SK-N-SH (cell line): Measurements from ENCODE around the gene PLVAP. TPM values are rescaled to one million over a fixed set of nuclear protein-coding genes. Genes with fewer than 3 reads are reported as not detected.

ENCODE experiments used
- CTCF ChIA-PET: fragments of 300-600, 350-600 bp; formaldehyde crosslinking; extraction: SDS; loops from one replicate; lab custom pipeline; 2021; lab: Yijun Ruan, JAX
- POLR2A ChIA-PET: fragments of 350-600 bp; sonication (Branson Sonifier 250); formaldehyde crosslinking; extraction: SDS; loops from one replicate; lab custom pipeline; 2020; ENCODE audit warnings: antibody characterized with exemption, inconsistent platforms; lab: Yijun Ruan, JAX
- DNase-seq: peaks from one replicate; pipeline ENCODE4 v3.0.0; 2012
- H2AFZ ChIP-seq: fragments of 200-600 bp; sonication (generic); 2 replicates; pipeline ENCODE4 v1.8.1; 2016; ENCODE audit warnings: antibody characterized with exemption, mild to moderate bottlenecking, low read depth
- H3F3A ChIP-seq: fragments of 200-600 bp; sonication (generic); replicated peaks from 2 replicates; pipeline ENCODE3; 2016; ENCODE audit warnings: antibody characterized with exemption, mild to moderate bottlenecking; ENCODE audit not compliant: insufficient read depth
- H3K27ac ChIP-seq, 2 experiments: fragments of 200-500 bp in 1 of 2; fragments of 200-600 bp in 1 of 2; sonication (Bioruptor generic) in 1 of 2; sonication (generic), shearing (Covaris generic) in 1 of 2; 2 replicates each; pipeline versions ENCODE4 v1.5.1 to v1.6.1; 2014 to 2016; ENCODE audit warnings: low read depth in 2 of 2, inconsistent platforms in 1 of 2, low read length in 1 of 2, mild to moderate bottlenecking in 1 of 2, mixed read lengths in 1 of 2
- H3K27me3 ChIP-seq: fragments of 200-600 bp; sonication (generic), shearing (Covaris generic); 2 replicates; pipeline ENCODE4 v1.6.1; 2016; ENCODE audit warnings: mixed run types; ENCODE audit not compliant: insufficient read depth
- H3K36me3 ChIP-seq, 2 experiments: fragments of 200-500 bp in 1 of 2; fragments of 200-600 bp in 1 of 2; sonication (Bioruptor generic) in 1 of 2; sonication (generic) in 1 of 2; replicated peaks in 1 of 2; 2 replicates each; pipeline versions ENCODE3 to v1.5.1; 2014 to 2016; ENCODE audit warnings: low read length in 1 of 2, mild to moderate bottlenecking in 1 of 2; ENCODE audit not compliant: insufficient read depth in 2 of 2, control insufficient read depth in 1 of 2
- H3K4me1 ChIP-seq, 2 experiments: fragments of 200-500 bp in 1 of 2; fragments of 200-600 bp in 1 of 2; sonication (Bioruptor generic) in 1 of 2; sonication (generic), shearing (Covaris generic) in 1 of 2; 2 replicates each; pipeline versions ENCODE4 v1.5.1 to v1.6.1; 2014 to 2016; ENCODE audit warnings: low read depth in 1 of 2, low read length in 1 of 2, mixed run types in 1 of 2; ENCODE audit not compliant: insufficient read depth in 2 of 2, control insufficient read depth in 1 of 2
- H3K4me2 ChIP-seq: fragments of 200-600 bp; sonication (generic), shearing (Covaris generic); 2 replicates; pipeline ENCODE4 v1.6.1; 2017; ENCODE audit warnings: mixed run types
- H3K4me3 ChIP-seq, 2 experiments: fragments of 200-500 bp in 1 of 2; fragments of 200-600 bp in 1 of 2; sonication (Bioruptor generic) in 1 of 2; sonication (generic), shearing (Covaris generic) in 1 of 2; 2 replicates each; pipeline versions ENCODE4 v1.5.1 to v1.8.1; 2014 to 2016; ENCODE audit warnings: low read depth in 2 of 2, inconsistent platforms in 1 of 2, low read length in 1 of 2, mild to moderate bottlenecking in 1 of 2, mixed read lengths in 1 of 2, moderate library complexity in 1 of 2
- H3K79me2 ChIP-seq: fragments of 200-600 bp; sonication (generic); 2 replicates; pipeline ENCODE4 v1.8.1; 2017; ENCODE audit warnings: mild to moderate bottlenecking; ENCODE audit not compliant: insufficient read depth
- H3K9ac ChIP-seq: fragments of 200-600 bp; sonication (generic); 2 replicates; pipeline ENCODE4 v1.6.1; 2017; ENCODE audit warnings: mixed run types
- H3K9me2 ChIP-seq: fragments of 200-600 bp; sonication (generic); 2 replicates; pipeline ENCODE4 v1.6.1; 2017; ENCODE audit warnings: mixed run types
- H3K9me3 ChIP-seq: fragments of 200-600 bp; sonication (generic); 2 replicates; pipeline ENCODE4 v1.6.1; 2017; ENCODE audit warnings: mixed run types, mild to moderate bottlenecking, moderate library complexity
- H4K20me1 ChIP-seq: fragments of 200-600 bp; sonication (generic); 2 replicates; pipeline ENCODE4 v1.6.1; 2017; ENCODE audit warnings: mild to moderate bottlenecking, mixed run types; ENCODE audit not compliant: insufficient read depth
- CHD2 ChIP-seq: fragments of 150-350 bp; IDR thresholded peaks from 2 replicates; pipeline ENCODE4 v1.6.1; 2018; ENCODE audit warnings: low read length; ENCODE audit not compliant: partially characterized antibody
- EP300 ChIP-seq, 2 experiments: IDR thresholded peaks; 2 replicates each; pipeline versions ENCODE4 v1.4.0 to v1.6.1; 2012; ENCODE audit warnings: borderline replicate concordance in 1 of 2, low read depth in 1 of 2, low read length in 1 of 2
- EZH2phosphoT487 ChIP-seq: fragments of 200-600 bp; sonication (generic); IDR thresholded peaks from 2 replicates; pipeline ENCODE4 v1.6.1; 2017; ENCODE audit warnings: low read depth, mixed run types, mild to moderate bottlenecking, antibody characterized with exemption, moderate library complexity, borderline replicate concordance
- FOXM1 ChIP-seq: IDR thresholded peaks from 2 replicates; pipeline ENCODE4 v1.4.0; 2012; ENCODE audit warnings: low read depth, mild to moderate bottlenecking
- MXI1 ChIP-seq: IDR thresholded peaks from 2 replicates; pipeline ENCODE4 v1.6.1; 2012; ENCODE audit warnings: mild to moderate bottlenecking, low read depth, low read length, improper control_type of control experiment
- NFIC ChIP-seq: IDR thresholded peaks from 2 replicates; pipeline ENCODE4 v1.4.0; 2012; ENCODE audit warnings: borderline replicate concordance
- POLR2AphosphoS5 ChIP-seq: IDR thresholded peaks from 2 replicates; pipeline ENCODE4 v1.6.1; 2012; ENCODE audit warnings: low read depth, low read length
- TEAD4 ChIP-seq: IDR thresholded peaks from 2 replicates; pipeline ENCODE4 v1.4.0; 2012; ENCODE audit warnings: mild to moderate bottlenecking, borderline replicate concordance; ENCODE audit not compliant: insufficient read depth
- WGBS: methylation state at CpG from one replicate; pipeline ENCODE4 v1.1.6; 2017; ENCODE audit warnings: low lambda C conversion rate; 5-methylcytosine and 5-hydroxymethylcytosine counted together
- polyA plus RNA-seq, 3 experiments: library from polyadenylated mRNA; depleted of rRNA; stranded (reverse); fragments of >200 nt; gene quantifications; 2 replicates each; pipeline ENCODE4 v1.2.3, GENCODE V29; 2012
- TF ChIP-seq, protein P1 (sequence below): IDR thresholded peaks from 2 replicates; pipeline ENCODE4 v1.4.0; 2012; ENCODE audit warnings: low read depth
- TF ChIP-seq, protein P2 (sequence below): IDR thresholded peaks from 2 replicates; pipeline ENCODE4 v1.4.0; 2012; ENCODE audit warnings: low read depth, borderline replicate concordance
- TF ChIP-seq, protein P3 (sequence below): fragments of 200-600 bp; sonication (generic); IDR thresholded peaks from 2 replicates; pipeline ENCODE4 v1.6.1; 2017; ENCODE audit warnings: antibody characterized with exemption, mild to moderate bottlenecking, moderate library complexity
- TF ChIP-seq, protein P4 (sequence below): IDR thresholded peaks from 2 replicates; pipeline ENCODE4 v1.6.1; 2012; ENCODE audit warnings: mild to moderate bottlenecking, low read depth, low read length, moderate library complexity
- TF ChIP-seq, protein P5 (sequence below): fragments of 150-350 bp; IDR thresholded peaks from 2 replicates; pipeline ENCODE4 v1.6.1; 2016; ENCODE audit warnings: mild to moderate bottlenecking, low read depth, low read length
- TF ChIP-seq, protein P6 (sequence below): fragments of 150-350 bp; IDR thresholded peaks from 2 replicates; pipeline ENCODE4 v1.6.1; 2017; ENCODE audit warnings: antibody characterized with exemption, low read length, low read depth, borderline replicate concordance
- TF ChIP-seq, protein P7 (sequence below): IDR thresholded peaks from 2 replicates; pipeline ENCODE4; 2012

PLVAP gene
- polyA plus RNA-seq, 1 of the 3 experiments (the other 2 are of a cell fraction) = not detected

DNA sequence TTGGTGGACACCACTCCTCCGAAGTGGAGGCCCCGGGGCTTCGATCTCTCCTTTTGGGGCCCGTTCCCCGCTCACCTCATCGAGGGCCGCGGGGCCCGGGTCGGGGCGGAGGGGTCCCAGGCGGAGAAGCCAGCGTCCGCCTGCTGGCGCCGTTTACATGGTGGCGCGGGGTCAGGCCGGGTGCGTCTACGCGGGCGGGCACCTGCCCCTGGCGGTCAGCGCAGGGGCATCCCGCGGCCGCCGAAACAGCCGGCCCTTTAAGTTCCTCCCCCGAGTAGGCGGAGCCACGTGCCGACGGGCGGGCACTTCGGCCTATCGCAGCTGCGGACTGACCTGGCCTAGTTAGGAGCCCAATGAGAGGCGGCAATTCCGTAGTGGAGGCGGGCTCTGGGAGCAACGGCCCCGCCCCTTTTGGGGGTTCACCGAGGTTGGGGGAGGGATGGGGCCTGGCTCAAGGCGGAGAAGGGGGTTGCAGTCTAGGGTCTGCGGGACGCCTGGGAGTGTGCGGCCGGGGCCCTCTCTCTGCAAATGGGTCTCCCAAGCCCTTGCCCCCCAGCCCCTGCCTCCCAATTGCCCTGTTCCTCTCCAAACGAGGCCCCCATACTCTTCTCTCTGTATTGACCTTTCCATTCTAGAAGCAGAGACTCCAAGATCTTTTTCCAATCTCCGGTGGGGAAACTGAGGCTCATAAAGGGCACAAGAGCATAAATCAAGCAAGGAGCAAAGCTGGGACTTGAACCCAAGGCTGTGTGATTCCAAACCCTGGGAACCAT is 73.8 kb downstream of the PLVAP start, which contains the start of gene ABHD8:
Gene ABHD8 (minus strand): TSS at position 259 of the 773 bp plus-strand sequence. CDS start 1,809 bp downstream, outside the sequence.
- H3K27me3 ChIP-seq = no peaks in the 10 kb centered on the region
- peak within 1 kb of the TSS; percentile 72 to 73 for H3K4me3 ChIP-seq
- H3K27ac ChIP-seq = peak within 1 kb of the TSS in 1 of 2 experiments; percentile 77; a peak in 2 of 4 replicates
- TF ChIP-seq, protein P1, sequence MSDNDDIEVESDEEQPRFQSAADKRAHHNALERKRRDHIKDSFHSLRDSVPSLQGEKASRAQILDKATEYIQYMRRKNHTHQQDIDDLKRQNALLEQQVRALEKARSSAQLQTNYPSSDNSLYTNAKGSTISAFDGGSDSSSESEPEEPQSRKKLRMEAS = 0 out of 2 replicates have a peak, but pooled peaks have one; percentile 51
- TF ChIP-seq, protein P2, sequence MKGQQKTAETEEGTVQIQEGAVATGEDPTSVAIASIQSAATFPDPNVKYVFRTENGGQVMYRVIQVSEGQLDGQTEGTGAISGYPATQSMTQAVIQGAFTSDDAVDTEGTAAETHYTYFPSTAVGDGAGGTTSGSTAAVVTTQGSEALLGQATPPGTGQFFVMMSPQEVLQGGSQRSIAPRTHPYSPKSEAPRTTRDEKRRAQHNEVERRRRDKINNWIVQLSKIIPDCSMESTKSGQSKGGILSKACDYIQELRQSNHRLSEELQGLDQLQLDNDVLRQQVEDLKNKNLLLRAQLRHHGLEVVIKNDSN = peak; percentile 79
- peak; percentile 83 for TF ChIP-seq CHD2
- TF ChIP-seq, protein P3, sequence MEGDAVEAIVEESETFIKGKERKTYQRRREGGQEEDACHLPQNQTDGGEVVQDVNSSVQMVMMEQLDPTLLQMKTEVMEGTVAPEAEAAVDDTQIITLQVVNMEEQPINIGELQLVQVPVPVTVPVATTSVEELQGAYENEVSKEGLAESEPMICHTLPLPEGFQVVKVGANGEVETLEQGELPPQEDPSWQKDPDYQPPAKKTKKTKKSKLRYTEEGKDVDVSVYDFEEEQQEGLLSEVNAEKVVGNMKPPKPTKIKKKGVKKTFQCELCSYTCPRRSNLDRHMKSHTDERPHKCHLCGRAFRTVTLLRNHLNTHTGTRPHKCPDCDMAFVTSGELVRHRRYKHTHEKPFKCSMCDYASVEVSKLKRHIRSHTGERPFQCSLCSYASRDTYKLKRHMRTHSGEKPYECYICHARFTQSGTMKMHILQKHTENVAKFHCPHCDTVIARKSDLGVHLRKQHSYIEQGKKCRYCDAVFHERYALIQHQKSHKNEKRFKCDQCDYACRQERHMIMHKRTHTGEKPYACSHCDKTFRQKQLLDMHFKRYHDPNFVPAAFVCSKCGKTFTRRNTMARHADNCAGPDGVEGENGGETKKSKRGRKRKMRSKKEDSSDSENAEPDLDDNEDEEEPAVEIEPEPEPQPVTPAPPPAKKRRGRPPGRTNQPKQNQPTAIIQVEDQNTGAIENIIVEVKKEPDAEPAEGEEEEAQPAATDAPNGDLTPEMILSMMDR = peak; percentile 60
- peak; percentile 37; the same call in 1 of the 2 replicates for TF ChIP-seq POLR2AphosphoS5
- no peak for TF ChIP-seq TEAD4
- TF ChIP-seq, protein P4, sequence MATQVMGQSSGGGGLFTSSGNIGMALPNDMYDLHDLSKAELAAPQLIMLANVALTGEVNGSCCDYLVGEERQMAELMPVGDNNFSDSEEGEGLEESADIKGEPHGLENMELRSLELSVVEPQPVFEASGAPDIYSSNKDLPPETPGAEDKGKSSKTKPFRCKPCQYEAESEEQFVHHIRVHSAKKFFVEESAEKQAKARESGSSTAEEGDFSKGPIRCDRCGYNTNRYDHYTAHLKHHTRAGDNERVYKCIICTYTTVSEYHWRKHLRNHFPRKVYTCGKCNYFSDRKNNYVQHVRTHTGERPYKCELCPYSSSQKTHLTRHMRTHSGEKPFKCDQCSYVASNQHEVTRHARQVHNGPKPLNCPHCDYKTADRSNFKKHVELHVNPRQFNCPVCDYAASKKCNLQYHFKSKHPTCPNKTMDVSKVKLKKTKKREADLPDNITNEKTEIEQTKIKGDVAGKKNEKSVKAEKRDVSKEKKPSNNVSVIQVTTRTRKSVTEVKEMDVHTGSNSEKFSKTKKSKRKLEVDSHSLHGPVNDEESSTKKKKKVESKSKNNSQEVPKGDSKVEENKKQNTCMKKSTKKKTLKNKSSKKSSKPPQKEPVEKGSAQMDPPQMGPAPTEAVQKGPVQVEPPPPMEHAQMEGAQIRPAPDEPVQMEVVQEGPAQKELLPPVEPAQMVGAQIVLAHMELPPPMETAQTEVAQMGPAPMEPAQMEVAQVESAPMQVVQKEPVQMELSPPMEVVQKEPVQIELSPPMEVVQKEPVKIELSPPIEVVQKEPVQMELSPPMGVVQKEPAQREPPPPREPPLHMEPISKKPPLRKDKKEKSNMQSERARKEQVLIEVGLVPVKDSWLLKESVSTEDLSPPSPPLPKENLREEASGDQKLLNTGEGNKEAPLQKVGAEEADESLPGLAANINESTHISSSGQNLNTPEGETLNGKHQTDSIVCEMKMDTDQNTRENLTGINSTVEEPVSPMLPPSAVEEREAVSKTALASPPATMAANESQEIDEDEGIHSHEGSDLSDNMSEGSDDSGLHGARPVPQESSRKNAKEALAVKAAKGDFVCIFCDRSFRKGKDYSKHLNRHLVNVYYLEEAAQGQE = no peak
- TF ChIP-seq EP300 (IDR thresholded peaks at IDR 0.05; ENCODE audit: borderline replicate concordance in 1 of 2, low read depth in 1 of 2, low read length in 1 of 2) = no peak
- no peak for TF ChIP-seq FOXM1
- TF ChIP-seq NFIC = no peak
- TF ChIP-seq, protein P5, sequence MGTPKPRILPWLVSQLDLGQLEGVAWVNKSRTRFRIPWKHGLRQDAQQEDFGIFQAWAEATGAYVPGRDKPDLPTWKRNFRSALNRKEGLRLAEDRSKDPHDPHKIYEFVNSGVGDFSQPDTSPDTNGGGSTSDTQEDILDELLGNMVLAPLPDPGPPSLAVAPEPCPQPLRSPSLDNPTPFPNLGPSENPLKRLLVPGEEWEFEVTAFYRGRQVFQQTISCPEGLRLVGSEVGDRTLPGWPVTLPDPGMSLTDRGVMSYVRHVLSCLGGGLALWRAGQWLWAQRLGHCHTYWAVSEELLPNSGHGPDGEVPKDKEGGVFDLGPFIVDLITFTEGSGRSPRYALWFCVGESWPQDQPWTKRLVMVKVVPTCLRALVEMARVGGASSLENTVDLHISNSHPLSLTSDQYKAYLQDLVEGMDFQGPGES = peak; percentile 74
- TF ChIP-seq, protein P6, sequence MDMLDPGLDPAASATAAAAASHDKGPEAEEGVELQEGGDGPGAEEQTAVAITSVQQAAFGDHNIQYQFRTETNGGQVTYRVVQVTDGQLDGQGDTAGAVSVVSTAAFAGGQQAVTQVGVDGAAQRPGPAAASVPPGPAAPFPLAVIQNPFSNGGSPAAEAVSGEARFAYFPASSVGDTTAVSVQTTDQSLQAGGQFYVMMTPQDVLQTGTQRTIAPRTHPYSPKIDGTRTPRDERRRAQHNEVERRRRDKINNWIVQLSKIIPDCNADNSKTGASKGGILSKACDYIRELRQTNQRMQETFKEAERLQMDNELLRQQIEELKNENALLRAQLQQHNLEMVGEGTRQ = peak; percentile 50; the same call in 1 of the 2 replicates
- TF ChIP-seq, protein P7, sequence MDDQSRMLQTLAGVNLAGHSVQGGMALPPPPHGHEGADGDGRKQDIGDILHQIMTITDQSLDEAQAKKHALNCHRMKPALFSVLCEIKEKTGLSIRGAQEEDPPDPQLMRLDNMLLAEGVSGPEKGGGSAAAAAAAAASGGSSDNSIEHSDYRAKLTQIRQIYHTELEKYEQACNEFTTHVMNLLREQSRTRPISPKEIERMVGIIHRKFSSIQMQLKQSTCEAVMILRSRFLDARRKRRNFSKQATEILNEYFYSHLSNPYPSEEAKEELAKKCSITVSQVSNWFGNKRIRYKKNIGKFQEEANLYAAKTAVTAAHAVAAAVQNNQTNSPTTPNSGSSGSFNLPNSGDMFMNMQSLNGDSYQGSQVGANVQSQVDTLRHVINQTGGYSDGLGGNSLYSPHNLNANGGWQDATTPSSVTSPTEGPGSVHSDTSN = peak; percentile 100
- peak; percentile 47 for TF ChIP-seq MXI1
- TF ChIP-seq EZH2phosphoT487 = no peak
- H2AFZ ChIP-seq = peak within 1 kb of the TSS; percentile 90
- CTCF ChIA-PET = interaction anchor here (0.7 to 2.5 kb wide), 5 partner anchors 10 to 83 kb away, joined by 3 to 17 read pairs (median 4); no protein-coding TSS in a partner anchor
- no peaks in the 10 kb centered on the region for H3K9me2 ChIP-seq
- H4K20me1 ChIP-seq = no peaks in the 10 kb centered on the region
- H3K79me2 ChIP-seq = peaks cover 21% of the 10 kb centered on the region
- H3K36me3 ChIP-seq = no peaks in the 10 kb centered on the region
- H3K9ac ChIP-seq = peak within 1 kb of the TSS; percentile 71
- peaks cover 12 to 30% of the 10 kb centered on the region in 2 experiments; a peak in 3 of 4 replicates for H3K4me1 ChIP-seq
- peak within 1 kb of the TSS; percentile 87 for H3K4me2 ChIP-seq
- peak; percentile 95 for DNase-seq
- peaks cover 18% of the 10 kb centered on the region for H3F3A ChIP-seq
- H3K9me3 ChIP-seq = no peaks in the 10 kb centered on the region
- 6% methylated on average over 15 of the region's 52 CpGs for WGBS
- POLR2A ChIA-PET = interaction anchor here (0.7 to 2.2 kb wide), 4 partner anchors 11 to 516 kb away, joined by 3 to 4 read pairs (median 3); partner anchors contain the start of gene USE1
